Raji (cell line): Measurements from ENCODE around the gene SGCD.

ENCODE experiments used
- POLR2A ChIP-seq: IDR thresholded peaks from 2 replicates; pipeline ENCODE4 v1.6.1; 2011; ENCODE audit warnings: low read depth, low read length, control low read depth; ENCODE audit not compliant: insufficient read depth

Gene SGCD

GRCh38 chr5:156628421-156628820, 301.5 kb downstream of the SGCD start:
- no peak for TF ChIP-seq POLR2A

DNA sequence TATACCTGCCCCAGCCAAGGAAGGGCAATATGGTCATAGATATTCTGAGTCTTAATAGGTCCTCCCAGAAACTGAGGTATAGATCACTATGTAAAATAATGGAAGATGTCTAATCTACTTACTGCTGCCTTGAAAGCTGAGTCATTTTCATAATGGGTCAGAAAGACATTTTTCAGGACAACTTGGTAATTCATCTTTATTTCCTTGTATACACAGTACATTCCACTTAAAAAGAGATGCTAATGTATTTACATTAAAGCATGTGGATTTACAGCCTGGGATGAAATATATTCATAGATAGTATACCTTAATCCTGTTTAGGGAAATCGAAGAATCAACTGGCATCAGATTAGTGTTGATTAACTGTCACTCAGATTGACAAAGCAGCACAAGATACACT, 304.0 kb downstream of the SGCD start:
- TF ChIP-seq POLR2A: no peak

DNA sequence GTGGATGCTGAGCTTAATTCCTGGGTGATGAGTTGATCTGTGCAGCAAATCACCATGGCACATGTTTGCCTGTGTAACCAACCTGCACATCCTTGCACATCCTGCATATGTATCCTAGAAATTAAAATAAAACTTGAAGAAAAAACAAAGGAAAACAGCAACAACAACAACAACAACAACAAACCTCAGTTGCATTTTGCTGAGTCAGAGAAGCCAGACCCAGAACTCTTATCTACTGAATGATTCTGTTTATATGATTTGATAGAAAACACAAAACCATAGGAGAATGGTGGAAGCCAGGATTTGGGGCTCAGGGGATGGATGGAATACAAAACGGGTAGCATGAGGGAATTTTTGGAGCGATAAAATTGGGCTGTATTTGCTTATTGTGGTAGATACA, 307.3 kb downstream of the SGCD start:
- TF ChIP-seq POLR2A: no peak

- no peak for TF ChIP-seq POLR2A
These were observed 313.8 kb downstream of the SGCD start for GRCh38 chr5:156640691-156641241.

GRCh38 chr5:156641686-156642085, 314.7 kb downstream of the SGCD start:
- no peak for TF ChIP-seq POLR2A

DNA sequence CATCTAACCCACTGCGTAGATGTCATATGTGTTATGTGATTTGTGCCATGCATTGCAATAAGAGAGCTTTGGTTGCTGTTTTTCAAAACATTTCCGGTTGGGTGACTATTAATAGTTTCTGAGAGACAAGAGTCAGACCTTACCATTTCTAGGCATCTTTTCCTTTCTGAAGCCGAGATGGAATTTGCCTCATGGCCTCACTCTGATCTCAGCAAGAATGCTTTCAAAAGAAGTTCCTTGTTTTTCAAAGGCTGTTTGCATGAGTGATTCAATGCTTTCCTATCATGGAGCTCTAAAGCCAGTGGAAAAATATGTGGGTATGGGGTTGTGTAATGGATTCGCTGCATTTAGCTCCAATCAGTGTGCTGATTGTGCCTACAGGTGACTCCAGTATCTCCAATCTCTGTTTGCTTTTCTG, 320.1 kb downstream of the SGCD start:
- no peak for TF ChIP-seq POLR2A

GRCh38 chr5:156654444-156654843, 327.5 kb downstream of the SGCD start:
- TF ChIP-seq POLR2A: no peak

DNA sequence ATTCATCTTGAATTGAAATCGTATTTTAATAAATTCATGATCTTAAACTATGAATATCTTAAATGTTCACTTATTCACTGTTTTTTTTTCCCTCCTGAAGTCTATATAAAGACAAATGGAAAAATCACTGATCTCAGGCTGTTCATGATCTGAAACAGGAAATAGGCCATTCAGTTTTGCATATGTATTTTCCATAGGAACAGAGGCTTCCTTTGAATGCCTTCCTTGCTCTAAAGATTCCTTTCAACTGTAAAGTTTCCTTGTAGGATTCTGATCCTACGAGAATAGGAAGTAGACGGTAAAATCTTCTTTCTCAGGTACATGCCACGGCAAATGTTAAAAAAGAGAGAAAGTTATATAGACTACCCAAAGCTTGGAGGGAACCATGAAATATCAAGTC, 328.8 kb downstream of the SGCD start:
- no peak for TF ChIP-seq POLR2A

- no peak for TF ChIP-seq POLR2A
These were observed 340.7 kb downstream of the SGCD start for GRCh38 chr5:156667616-156668015.

DNA sequence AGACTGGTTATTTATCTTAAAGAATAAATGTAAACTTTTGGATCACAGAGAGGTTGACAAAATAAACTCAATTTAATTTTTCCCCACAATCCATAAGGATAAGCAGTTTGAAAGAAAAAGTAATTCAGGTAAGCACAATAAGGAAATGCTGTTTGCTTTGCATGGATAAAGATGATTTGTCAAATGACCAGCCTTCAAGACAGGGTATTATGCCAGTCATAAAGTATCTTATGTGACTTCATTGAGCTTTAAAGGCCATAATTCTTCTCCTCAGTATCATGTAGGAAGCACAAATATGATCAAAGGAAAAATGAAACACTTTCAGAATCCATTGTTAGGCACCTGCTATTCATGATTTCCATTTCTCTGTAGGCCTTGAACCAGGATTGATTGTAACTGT, 342.5 kb downstream of the SGCD start:
- TF ChIP-seq POLR2A: no peak

GRCh38 chr5:156670615-156671014, 343.7 kb downstream of the SGCD start:
- TF ChIP-seq POLR2A: no peak

- TF ChIP-seq POLR2A: no peak
These were observed 348.4 kb downstream of the SGCD start for GRCh38 chr5:156675395-156675794.

DNA sequence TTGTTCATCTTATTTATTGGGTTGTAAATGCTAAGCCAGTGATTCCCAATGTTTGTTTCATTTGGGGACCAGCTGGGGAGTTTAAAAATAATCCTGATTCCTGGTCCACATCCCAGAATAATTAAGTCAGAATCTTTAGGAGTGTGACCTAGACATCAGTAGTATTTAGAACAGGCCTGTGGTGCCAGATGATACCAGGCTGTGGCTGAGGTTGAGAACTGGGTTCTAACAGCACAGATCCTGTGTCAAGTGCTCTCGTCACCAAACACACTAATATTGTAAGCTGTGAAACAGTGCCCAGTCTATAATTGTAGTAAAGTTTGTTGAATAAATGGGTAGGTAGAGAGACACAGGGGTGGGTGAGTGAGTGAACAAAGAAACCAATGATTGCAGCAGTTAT, 351.0 kb downstream of the SGCD start:
- no peak for TF ChIP-seq POLR2A

GRCh38 chr5:156678484-156678883, 351.5 kb downstream of the SGCD start:
- TF ChIP-seq POLR2A: no peak

DNA sequence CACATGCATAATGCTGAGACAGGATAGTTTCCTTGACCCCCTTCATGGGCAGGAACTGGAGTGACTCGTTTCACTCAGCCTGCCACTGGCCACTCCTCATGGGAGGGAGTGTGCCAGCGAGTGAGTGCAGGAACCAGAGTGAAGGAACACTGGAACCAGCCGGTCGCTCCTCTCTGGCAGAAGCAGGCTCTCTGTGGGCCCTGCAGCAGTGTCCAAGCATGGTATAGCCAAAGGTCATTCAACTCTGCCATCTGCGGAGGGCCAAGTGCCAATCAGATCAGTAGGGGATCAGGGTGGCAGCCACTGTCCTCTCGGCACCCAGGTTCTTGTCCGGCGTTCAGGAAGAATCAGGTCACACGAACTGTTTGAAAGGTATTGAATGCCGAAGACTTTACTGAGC, 353.9 kb downstream of the SGCD start:
- no peak for TF ChIP-seq POLR2A

DNA sequence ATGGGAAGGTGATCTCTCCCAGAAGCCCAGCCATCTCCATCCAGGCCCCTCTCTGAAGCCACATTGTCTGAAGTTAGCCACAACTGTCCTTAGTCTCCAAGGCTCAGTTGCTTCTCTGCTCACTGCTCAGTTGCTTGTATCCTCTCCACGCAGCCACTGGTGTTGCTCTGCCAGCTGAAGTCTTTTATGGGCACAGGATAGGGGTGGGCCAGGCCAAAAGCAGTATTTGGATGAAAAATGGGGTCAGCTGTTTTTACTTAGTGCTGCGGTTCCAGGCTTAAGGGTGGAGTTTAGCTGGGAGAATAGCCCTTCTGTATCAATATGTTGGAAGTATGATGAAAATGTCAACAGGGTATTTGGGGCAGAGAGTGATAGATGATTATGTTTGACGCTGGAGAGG, 354.3 kb downstream of the SGCD start:
- no peak for TF ChIP-seq POLR2A

- no peak for TF ChIP-seq POLR2A
These were observed 356.0 kb downstream of the SGCD start for GRCh38 chr5:156682971-156683370.
